ENCODE data around the gene SCUBE1.

DNA sequence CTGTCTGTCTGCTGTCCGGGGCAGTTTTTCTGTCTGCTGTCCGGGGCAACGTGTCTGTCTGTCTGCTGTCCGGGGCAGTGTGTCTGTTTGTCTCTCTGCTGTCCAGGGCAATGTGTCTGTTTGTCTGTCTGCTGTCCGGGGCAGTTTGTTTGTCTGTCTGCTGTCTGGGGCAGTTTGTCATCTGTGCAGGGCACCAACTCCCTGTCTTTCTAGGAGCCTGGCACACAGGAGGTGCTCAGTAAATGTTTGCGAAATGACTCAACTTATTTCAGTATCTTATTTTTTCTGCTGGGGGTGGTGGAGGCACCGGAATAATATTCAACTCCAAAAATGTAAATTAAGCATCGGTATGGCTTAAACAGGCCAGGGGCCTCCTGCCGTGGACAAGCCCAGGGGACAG lies 144.2 kb downstream of the SCUBE1 start:
- TF ChIP-seq, protein P1, sequence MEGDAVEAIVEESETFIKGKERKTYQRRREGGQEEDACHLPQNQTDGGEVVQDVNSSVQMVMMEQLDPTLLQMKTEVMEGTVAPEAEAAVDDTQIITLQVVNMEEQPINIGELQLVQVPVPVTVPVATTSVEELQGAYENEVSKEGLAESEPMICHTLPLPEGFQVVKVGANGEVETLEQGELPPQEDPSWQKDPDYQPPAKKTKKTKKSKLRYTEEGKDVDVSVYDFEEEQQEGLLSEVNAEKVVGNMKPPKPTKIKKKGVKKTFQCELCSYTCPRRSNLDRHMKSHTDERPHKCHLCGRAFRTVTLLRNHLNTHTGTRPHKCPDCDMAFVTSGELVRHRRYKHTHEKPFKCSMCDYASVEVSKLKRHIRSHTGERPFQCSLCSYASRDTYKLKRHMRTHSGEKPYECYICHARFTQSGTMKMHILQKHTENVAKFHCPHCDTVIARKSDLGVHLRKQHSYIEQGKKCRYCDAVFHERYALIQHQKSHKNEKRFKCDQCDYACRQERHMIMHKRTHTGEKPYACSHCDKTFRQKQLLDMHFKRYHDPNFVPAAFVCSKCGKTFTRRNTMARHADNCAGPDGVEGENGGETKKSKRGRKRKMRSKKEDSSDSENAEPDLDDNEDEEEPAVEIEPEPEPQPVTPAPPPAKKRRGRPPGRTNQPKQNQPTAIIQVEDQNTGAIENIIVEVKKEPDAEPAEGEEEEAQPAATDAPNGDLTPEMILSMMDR (IDR thresholded peaks at IDR 0.05), result no peak
- TF ChIP-seq EZH2phosphoT487 (IDR thresholded peaks at IDR 0.05) (no peak), EZH2 (IDR thresholded peaks at IDR 0.05) (no peak)
